GM21447 (cell line): ENCODE measurements around the gene STARD5.

Experiments used
- ATAC-seq: cut with Tn5 transposase; IDR thresholded peaks from one replicate; pipeline ENCODE4 v1.9.1; 2021; ENCODE audit not compliant: unreplicated experiment

Gene STARD5

GRCh38 chr15:81312790-81313543 is 11.0 kb downstream of the STARD5 start:
- no peak for ATAC-seq

- peak; percentile 54 for ATAC-seq
Observed at GRCh38 chr15:81311752-81312464, 12.0 kb downstream of the STARD5 start.

GRCh38 chr15:81310480-81310879 is 13.5 kb downstream of the STARD5 start:
- no peak for ATAC-seq

GRCh38 chr15:81309647-81310450 is 14.1 kb downstream of the STARD5 start:
- ATAC-seq, result no peak

- ATAC-seq, result no peak
Observed at GRCh38 chr15:81308260-81308659, 15.7 kb downstream of the STARD5 start.

- ATAC-seq, result no peak
Observed at GRCh38 chr15:81304226-81304625, 19.7 kb downstream of the STARD5 start.

- ATAC-seq, result no peak
Observed at GRCh38 chr15:81303244-81304225, 20.4 kb downstream of the STARD5 start.

GRCh38 chr15:81302701-81303109 is 21.2 kb downstream of the STARD5 start:
- ATAC-seq, result no peak

GRCh38 chr15:81301815-81302399 is 22.0 kb downstream of the STARD5 start:
- ATAC-seq, result peak; percentile 79

GRCh38 chr15:81301385-81301784 is 22.6 kb downstream of the STARD5 start:
- ATAC-seq, result no peak

GRCh38 chr15:81299630-81300273 is 24.2 kb downstream of the STARD5 start:
- no peak for ATAC-seq

- ATAC-seq, result no peak
Observed at GRCh38 chr15:81299156-81299555, 24.8 kb downstream of the STARD5 start.

GRCh38 chr15:81298611-81299010 is 25.3 kb downstream of the STARD5 start:
- ATAC-seq, result no peak

GRCh38 chr15:81297603-81298575 is 26.1 kb downstream of the STARD5 start:
- no peak for ATAC-seq

- no peak for ATAC-seq
Observed at GRCh38 chr15:81297147-81297572, 26.8 kb downstream of the STARD5 start.

- ATAC-seq, result peak; percentile 40
Observed at GRCh38 chr15:81296673-81297072, 27.3 kb downstream of the STARD5 start.

- no peak for ATAC-seq
Observed at GRCh38 chr15:81296186-81296585, 27.8 kb downstream of the STARD5 start.

GRCh38 chr15:81295486-81296121 is 28.3 kb downstream of the STARD5 start:
- no peak for ATAC-seq
